ENCODE measurements around the gene SYNDIG1. TPM values are rescaled to one million over a fixed set of nuclear protein-coding genes. Genes with fewer than 3 reads are reported as not detected.

SYNDIG1 gene
- total RNA-seq = under 1 TPM in 3 of 6 donors, not detected in 3; 0.30 to 0.37 (median 0.34) TPM

GRCh38 chr20:24469116-24469893 is at the start of gene SYNDIG1:
Gene SYNDIG1, plus strand, starts transcription at chr20:24469629. Its CDS starts 73,469 bp downstream, at chr20:24543098.
- 4% methylated on average over 19 of the region's 91 CpGs; no CpG with 5 or more reads in 1 of the 2 donors for WGBS, 2 donors
- Histone ChIP-seq H3K27me3 (peaks cover 0 to 27% (median 11%) of the 10 kb centered on the region in 4 donors), H3K27ac (no peak within 1 kb of the TSS), H3K9me3 (no peaks in the 10 kb centered on the region), H3K4me1 (peaks cover 3 to 30% (median 11%) of the 10 kb centered on the region in 4 donors), H3K4me3 (peak within 1 kb of the TSS in 3 of 4 donors; percentile 41 to 49 (median 45)), H3K36me3 (no peaks in the 10 kb centered on the region)
- peak in 1 of 2 donors; percentile 85 for DNase-seq
- peak in 1 of 2 donors; percentile 6 for ATAC-seq (ENCODE audit: low FRiP score in 2 of 2)
- no peak for TF ChIP-seq POLR2AphosphoS5 (IDR thresholded peaks at IDR 0.05)
- TF ChIP-seq POLR2A (IDR thresholded peaks at IDR 0.05) = no peak
- TF ChIP-seq CTCF (IDR thresholded peaks at IDR 0.05) = no peak
- no peak for TF ChIP-seq EP300 (IDR thresholded peaks at IDR 0.05)

- ATAC-seq (ENCODE audit: low FRiP score in 2 of 2) (no peak), DNase-seq (no peak)
- 85 to 93% methylated on average over 6 of the region's 6 CpGs for WGBS, 2 donors
- H3K4me3 ChIP-seq = no peak overlapping the region
- H3K27ac ChIP-seq = no peak overlapping the region
- no peaks in the 10 kb centered on the region for H3K36me3 ChIP-seq
- H3K9me3 ChIP-seq = peaks cover 0 to 18% (median 4%) of the 10 kb centered on the region in 4 donors
- no peaks in the 10 kb centered on the region for H3K27me3 ChIP-seq
- no peak for TF ChIP-seq CTCF (IDR thresholded peaks at IDR 0.05)
- no peak for TF ChIP-seq POLR2AphosphoS5 (IDR thresholded peaks at IDR 0.05)
- TF ChIP-seq EP300 (IDR thresholded peaks at IDR 0.05) = no peak
- no peak for TF ChIP-seq POLR2A (IDR thresholded peaks at IDR 0.05)
- H3K4me1 ChIP-seq = no peaks in the 10 kb centered on the region
These were observed 49.6 kb upstream of the SYNDIG1 start for GRCh38 chr20:24419786-24420185.

GRCh38 chr20:24420567-24420966 is 48.9 kb upstream of the SYNDIG1 start:
- Histone ChIP-seq H3K36me3 (no peaks in the 10 kb centered on the region), H3K4me1 (no peaks in the 10 kb centered on the region), H3K4me3 (no peak overlapping the region), H3K9me3 (peaks cover 0 to 10% (median 2%) of the 10 kb centered on the region in 4 donors), H3K27ac (no peak overlapping the region), H3K27me3 (no peaks in the 10 kb centered on the region)
- DNase-seq (no peak), ATAC-seq (ENCODE audit: low FRiP score in 2 of 2) (no peak)
- TF ChIP-seq POLR2A (IDR thresholded peaks at IDR 0.05) = no peak
- no peak for TF ChIP-seq POLR2AphosphoS5 (IDR thresholded peaks at IDR 0.05)
- no peak for TF ChIP-seq CTCF (IDR thresholded peaks at IDR 0.05)
- TF ChIP-seq EP300 (IDR thresholded peaks at IDR 0.05) = no peak
- 83 to 88% methylated on average over 4 of the region's 4 CpGs for WGBS, 2 donors

DNA sequence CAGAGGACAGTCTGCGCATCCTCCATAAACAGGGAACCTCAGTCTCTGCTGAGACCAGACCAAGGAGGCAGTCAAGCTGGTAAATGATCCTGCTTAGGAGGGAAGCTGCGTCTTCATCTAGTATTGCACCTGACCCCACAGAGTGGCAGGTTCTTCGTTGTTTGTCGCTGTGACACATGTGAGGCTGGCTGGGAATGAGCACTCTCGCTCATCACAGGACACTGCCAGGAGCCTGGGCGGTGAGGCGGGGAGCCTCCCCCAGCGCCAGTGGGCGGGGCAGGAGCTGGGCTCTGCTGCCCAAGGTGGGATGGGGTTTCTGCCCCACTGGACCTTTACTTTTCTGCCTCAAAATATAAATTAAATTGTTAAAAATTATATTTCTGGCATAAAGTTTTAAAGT is 48.4 kb upstream of the SYNDIG1 start:
- WGBS, 2 donors = 82% methylated on average over 9 of the region's 9 CpGs

More for the DNA sequence above, 48.4 kb upstream of the SYNDIG1 start:
- Histone ChIP-seq H3K4me3 (no peak overlapping the region), H3K36me3 (no peaks in the 10 kb centered on the region), H3K9me3 (peaks cover 0 to 5% (median 1%) of the 10 kb centered on the region in 4 donors), H3K27ac (no peak overlapping the region), H3K27me3 (no peaks in the 10 kb centered on the region), H3K4me1 (no peaks in the 10 kb centered on the region)
- peak in 1 of 2 donors; percentile 37 for DNase-seq
- ATAC-seq (ENCODE audit: low FRiP score in 2 of 2) = no peak
- no peak for TF ChIP-seq POLR2AphosphoS5 (IDR thresholded peaks at IDR 0.05)
- TF ChIP-seq EP300 (IDR thresholded peaks at IDR 0.05) = no peak
- no peak for TF ChIP-seq POLR2A (IDR thresholded peaks at IDR 0.05)
- no peak for TF ChIP-seq CTCF (IDR thresholded peaks at IDR 0.05)
